Esophagus squamous epithelium (tissue), 4 donors: ENCODE results near the gene DNAJC10.

Source experiments
- CTCF ChIP-seq, 6 experiments: fragments of 450-650 bp in 4 of 6; fragments of 200-600 bp in 2 of 6; sonication (generic) in 2 of 6; IDR thresholded peaks; one replicate each; pipeline ENCODE4 v1.5.1; 2016 to 2019; ENCODE audit warnings: antibody characterized with exemption in 6 of 6, mild to moderate bottlenecking in 4 of 6, moderate library complexity in 4 of 6
- POLR2A ChIP-seq, 4 donors: fragments of 450-650 bp; IDR thresholded peaks; one replicate each; pipeline ENCODE4 v1.6.1; 2017; ENCODE audit warnings: antibody characterized with exemption in 4 of 4, mild to moderate bottlenecking in 4 of 4, moderate library complexity in 3 of 4

- TF ChIP-seq CTCF (IDR thresholded peaks at IDR 0.05) (no peak), POLR2A (IDR thresholded peaks at IDR 0.05) (no peak)
These were observed 108.7 kb downstream of the DNAJC10 start for GRCh38 chr2:182824767-182825158.
